ENCODE data around the gene VGLL4.

VGLL4 gene

DNA sequence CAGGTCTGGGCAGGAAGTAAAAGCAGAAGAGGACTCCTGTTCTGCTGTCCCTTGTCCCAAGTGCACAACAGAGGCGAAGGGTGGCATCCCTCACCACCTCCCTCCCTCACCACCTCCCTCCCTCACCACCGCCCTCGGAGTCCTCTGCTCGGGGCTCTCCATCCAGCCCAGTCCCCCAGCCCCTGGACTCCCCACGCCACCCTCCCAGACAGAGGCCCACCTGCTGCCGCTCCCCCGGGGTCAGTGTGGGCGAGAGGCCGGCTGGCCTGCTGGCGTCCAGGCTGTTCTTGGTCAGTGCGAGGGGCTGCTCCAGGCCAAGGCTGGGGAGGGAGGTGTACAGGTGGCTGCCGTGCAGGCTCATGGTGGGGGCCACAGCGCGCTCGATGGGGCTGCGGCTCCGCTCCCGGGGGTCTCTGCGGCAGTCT lies 79.1 kb downstream of the VGLL4 start:
- no peak for DNase-seq (ENCODE audit: extremely low read depth, low read depth)
- no peak overlapping the region for H3K4me3 ChIP-seq (replicated peaks; ENCODE audit: low read depth, low read length)
- TF ChIP-seq, protein P1, sequence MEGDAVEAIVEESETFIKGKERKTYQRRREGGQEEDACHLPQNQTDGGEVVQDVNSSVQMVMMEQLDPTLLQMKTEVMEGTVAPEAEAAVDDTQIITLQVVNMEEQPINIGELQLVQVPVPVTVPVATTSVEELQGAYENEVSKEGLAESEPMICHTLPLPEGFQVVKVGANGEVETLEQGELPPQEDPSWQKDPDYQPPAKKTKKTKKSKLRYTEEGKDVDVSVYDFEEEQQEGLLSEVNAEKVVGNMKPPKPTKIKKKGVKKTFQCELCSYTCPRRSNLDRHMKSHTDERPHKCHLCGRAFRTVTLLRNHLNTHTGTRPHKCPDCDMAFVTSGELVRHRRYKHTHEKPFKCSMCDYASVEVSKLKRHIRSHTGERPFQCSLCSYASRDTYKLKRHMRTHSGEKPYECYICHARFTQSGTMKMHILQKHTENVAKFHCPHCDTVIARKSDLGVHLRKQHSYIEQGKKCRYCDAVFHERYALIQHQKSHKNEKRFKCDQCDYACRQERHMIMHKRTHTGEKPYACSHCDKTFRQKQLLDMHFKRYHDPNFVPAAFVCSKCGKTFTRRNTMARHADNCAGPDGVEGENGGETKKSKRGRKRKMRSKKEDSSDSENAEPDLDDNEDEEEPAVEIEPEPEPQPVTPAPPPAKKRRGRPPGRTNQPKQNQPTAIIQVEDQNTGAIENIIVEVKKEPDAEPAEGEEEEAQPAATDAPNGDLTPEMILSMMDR (IDR thresholded peaks at IDR 0.05; ENCODE audit: low read depth, low read length, missing control alignments): no peak

DNA sequence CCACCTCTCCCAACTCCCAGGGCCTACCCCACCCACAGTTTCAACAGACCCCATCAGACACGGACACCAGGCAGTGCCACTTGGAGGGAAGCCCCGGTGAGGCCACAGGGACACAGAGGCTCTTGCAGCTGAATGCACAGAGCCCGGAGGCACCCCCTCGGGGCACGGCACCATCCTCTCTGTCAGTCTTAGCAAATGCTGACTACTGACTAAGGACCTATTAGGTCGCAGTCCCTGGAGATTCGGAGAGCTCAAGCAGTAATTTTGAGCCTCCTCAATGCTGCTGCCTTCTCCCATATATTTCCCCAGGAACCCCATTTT lies 79.9 kb downstream of the VGLL4 start:
- no peak overlapping the region for H3K4me3 ChIP-seq (replicated peaks; ENCODE audit: low read depth, low read length)
- DNase-seq (ENCODE audit: extremely low read depth, low read depth): no peak
- TF ChIP-seq, protein P1 (IDR thresholded peaks at IDR 0.05; ENCODE audit: low read depth, low read length, missing control alignments): no peak

DNA sequence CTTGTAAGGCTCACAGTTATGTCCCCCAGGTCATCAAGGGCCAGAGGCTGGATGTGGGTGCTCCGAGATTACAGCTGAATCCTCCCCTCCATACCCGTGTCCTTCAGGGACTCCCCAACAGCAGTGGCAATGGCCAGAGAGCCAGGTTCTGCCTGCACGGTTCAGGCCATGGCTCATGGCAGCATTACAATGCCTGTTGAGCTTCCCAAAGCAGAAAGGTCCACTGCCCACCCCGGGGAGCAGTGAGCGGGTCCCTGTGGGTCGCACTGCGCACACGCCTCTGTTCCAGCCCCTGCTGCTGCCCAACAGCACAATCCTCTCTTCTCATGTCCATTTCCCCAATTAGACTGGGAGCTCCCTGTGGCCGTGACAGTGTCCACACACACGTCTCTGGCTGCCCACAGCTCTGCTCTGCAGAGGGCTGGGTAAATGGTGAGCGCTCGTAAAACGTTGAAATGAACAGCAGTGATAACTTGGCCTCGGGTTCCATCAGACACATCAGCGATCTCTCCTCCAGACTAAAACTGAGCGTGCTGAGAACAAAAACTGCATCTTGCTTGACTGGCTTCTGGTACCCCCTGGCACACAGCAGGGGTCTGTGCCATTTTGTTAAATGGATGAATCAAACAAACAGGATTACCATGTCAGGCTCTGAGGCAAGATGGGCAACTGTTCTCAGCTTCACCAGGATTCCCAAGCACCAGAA lies 80.4 kb downstream of the VGLL4 start:
- no peak for DNase-seq (ENCODE audit: extremely low read depth, low read depth)
- TF ChIP-seq, protein P1 (IDR thresholded peaks at IDR 0.05; ENCODE audit: low read depth, low read length, missing control alignments): no peak

DNA sequence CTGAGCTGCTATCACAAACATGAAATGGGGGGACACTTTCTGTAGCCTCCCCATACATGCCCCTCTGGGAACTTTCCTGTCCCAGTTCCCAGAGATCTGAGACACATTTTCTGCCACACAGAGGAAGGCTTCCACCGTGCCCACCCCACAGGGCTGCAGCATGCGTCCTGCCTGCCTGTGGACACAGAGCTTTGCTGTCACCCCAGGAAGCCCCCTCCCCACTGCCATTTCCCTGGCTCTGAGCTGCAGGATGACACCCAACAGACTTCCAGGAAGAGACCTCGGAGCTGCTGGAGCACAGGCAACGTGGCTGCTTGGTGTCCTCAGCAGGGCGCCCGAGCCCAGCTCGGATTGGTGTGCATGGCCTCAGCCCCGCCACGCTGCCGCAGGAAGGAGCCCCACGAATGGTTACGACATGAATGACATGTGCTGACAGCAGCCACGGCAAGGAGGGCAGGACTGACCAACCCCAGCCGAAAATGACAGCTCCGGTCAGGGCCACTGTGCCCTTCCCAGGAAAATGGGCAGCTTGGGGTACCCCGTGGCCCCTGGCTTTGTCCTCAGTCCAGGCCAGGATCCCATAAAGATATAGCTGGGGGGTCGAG lies 81.3 kb downstream of the VGLL4 start:
- no peak for DNase-seq (ENCODE audit: extremely low read depth, low read depth)
- TF ChIP-seq, protein P1 (IDR thresholded peaks at IDR 0.05; ENCODE audit: low read depth, low read length, missing control alignments): no peak
- H3K4me3 ChIP-seq (replicated peaks; ENCODE audit: low read depth, low read length): no peak overlapping the region

More for the DNA sequence above, 80.4 kb downstream of the VGLL4 start:
- no peak overlapping the region for H3K4me3 ChIP-seq (replicated peaks; ENCODE audit: low read depth, low read length)

DNA sequence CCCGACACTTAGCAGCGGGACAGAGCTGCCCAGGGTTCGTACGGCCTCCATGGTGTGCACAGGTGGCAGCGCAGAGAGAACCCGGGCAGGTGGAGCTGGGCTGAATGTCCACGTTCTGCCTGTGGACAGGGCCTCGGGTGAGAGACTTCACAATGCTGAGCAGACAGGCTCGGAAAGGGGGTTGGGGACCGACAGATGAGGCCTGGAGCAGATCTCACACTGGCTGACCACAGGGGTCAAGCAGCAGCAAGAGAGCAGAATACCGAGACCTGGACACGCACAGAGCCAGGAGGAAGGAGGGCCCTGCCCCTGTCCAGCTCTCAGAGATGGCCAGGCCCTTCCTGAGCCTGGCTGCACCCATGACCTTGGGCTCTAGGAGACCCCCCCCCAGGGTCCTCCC lies 83.0 kb downstream of the VGLL4 start:
- H3K4me3 ChIP-seq (replicated peaks; ENCODE audit: low read depth, low read length): no peak overlapping the region
- DNase-seq (ENCODE audit: extremely low read depth, low read depth): no peak
- TF ChIP-seq, protein P1 (IDR thresholded peaks at IDR 0.05; ENCODE audit: low read depth, low read length, missing control alignments): no peak

DNA sequence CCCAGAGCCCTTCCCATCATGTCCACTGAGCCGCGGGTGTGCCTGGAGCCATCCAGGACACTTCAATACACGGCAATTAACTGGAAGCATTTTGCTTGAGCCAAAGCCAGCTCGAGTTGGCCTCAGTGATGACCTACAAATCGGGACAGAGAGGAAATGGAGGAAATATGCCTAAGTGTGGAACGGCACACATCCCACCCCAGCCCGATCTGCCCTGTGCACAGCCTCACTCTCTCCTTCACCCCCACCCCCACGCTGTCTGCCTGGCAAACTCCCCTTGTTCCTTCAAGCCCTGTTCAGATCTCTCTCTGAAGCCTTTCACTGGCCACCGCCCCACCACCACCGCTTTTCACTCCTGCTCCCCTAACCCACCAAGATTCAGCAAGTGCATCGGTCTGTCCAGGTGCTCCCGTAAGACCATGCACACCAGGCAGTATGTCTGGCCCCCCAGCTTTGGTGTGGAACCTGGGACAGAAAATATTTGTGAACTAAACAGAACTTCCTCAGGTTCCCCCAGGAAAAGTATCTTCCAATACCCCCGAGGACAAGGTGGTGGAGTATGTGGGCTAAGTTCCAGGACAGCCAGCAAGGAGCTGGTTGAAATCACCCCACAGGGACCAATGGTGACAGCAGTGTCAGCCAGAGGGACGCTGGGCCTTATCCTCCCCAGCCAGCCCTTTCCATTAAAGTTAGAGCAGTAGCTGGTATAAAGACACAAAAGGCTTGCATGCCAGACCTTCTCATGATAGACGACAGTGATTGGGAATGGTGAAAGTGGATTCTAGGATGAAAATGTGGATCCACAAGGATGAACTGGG lies 83.7 kb downstream of the VGLL4 start:
- DNase-seq (ENCODE audit: extremely low read depth, low read depth): no peak
- H3K4me3 ChIP-seq (replicated peaks; ENCODE audit: low read depth, low read length): no peak overlapping the region
- TF ChIP-seq, protein P1 (IDR thresholded peaks at IDR 0.05; ENCODE audit: low read depth, low read length, missing control alignments): no peak
